NCI-H2171 treated with DMSO at 0.1 percent for 48 hours (cell line): ENCODE results near the gene ZNRF1.

Source experiments
- DNase-seq: peaks from one replicate; lab custom pipeline; 2025; lab: John Stamatoyannopoulos, UW

The ZNRF1 gene

DNA sequence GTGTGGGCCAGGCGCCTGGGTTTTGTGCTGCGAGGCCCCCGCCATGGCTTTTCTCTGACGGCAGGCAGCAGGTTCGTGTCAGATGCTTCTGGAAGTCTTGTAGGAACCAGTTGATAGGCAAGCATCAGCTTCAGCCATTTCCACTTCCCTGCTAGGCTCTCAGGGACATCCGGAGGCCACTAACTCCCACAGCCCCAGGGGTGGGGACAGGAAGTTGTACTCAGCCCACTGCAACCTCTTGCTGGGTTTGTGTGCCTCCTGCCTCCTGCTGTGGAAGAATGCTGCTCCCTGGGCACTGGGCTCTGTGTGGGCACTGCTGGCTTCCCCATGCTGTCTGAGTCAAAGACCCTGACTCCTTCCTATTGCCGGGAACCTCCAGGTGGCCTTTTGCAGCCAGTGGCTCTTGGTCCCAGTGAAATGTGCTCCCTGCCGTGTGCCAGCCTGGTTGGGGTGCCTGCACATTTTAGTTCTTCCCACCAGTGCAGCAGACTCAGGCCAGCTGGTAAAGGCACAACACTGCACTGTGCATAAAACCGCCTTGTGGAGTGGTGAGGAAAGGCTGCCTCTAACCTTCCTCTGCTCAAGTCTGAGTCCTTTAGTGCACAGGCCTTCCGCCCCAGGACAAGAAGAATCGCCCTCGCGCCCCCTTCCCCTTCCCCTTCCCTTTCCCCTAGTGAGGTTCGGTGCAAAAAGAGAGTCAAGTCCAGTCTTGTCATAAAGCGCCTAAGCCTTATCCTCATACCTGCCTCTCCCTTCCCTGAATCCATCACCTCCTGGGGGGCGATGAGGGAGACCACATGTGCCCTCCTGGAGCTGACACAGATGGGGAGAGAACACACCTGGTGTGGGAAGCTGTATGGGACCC lies 101.1 kb downstream of the ZNRF1 start:
- peak; percentile 36 for DNase-seq

DNA sequence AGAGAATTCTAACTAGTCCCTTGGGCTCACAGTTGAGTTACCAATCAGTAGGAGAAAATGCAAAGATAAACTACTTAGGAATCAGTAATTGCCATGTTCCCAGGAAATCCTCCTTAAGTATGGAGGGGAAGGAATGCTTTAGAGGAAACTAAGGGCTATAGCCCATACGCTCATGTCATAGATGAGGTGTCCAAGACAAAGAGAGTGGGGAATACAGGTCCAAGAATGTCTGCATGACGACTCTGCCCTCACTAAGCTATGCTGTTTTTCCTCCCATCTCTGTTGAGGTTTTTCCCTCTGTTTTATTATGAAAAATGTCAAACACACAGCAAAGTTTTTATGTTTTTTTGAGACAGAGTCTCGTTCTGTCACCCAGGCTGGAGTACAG lies 101.8 kb downstream of the ZNRF1 start:
- no peak for DNase-seq

DNA sequence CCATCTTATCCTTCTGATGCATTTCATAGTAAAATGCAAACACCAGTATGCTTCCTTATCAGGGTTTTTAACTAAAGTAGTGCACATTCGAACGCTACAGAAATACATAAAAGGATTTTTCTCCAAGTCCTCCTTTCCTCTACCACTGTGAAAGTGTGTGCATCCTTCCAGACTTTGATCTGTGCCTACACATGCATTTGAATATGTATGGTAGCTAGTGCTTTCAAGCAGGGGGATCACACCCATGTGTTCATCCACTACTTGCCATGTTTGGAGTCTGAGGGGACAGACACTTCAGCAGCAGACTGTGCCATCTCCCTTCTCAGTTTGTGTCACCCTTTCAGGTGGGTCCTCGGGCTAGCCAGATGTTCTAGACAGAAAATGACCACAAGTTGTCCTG lies 102.8 kb downstream of the ZNRF1 start:
- no peak for DNase-seq

DNA sequence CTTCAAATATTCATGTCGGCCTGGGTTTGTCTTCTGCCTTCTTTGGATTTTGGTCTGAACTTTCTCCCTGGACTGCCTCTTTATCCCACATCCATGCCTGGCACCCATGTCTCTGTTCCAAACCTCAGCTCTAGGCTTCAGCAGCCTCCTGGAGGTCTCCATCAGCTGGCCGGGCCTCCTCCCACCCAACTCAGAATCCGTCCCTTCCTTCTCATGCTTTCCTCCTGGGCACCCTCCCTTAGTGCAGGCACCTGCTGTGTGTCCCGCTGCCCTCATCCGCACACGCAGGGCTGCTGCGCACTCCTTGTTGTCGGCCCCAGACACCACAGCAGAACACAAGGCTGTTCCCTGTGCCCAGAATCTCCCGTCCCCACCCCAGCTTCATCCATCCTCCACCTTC lies 103.8 kb downstream of the ZNRF1 start:
- no peak for DNase-seq

DNA sequence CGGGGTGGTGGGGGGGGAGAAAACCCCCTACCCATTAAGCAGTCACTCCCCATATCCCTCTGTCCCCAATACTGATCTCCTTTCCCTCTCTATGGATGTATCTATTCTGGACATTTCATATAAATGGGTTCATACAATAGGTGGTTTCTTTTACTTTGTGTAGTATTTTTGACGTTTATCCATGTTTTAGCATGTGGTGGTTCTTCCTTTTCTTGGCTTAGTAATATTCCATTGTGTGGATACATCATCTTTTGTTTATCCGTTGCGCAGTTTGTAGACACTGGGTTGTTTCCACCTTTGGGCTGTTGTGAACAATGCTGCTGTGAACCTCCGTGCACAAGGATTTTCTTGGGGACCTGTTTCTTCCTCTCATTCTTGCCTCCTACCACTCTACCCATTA lies 105.2 kb downstream of the ZNRF1 start:
- no peak for DNase-seq

DNA sequence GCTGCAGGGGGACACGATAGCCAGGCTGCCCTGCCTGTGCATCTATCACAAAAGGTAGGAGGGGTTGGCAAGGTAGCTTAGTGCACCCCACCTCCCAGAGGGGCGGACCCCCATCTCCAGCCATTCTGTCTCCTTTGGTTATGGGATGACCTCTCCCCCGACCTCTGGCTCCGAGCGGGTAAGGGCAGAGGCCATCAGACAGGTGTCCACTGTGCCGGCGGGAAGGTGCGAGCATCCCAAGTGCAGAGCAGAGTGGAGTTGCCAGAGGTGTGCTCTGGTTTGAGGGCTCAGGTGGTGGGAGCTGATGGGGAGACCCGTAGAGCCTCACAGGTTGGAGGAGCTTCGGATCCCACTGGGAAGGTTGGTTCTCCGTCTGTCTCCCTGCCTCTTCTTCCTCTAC lies 106.0 kb downstream of the ZNRF1 start:
- DNase-seq = no peak

DNA sequence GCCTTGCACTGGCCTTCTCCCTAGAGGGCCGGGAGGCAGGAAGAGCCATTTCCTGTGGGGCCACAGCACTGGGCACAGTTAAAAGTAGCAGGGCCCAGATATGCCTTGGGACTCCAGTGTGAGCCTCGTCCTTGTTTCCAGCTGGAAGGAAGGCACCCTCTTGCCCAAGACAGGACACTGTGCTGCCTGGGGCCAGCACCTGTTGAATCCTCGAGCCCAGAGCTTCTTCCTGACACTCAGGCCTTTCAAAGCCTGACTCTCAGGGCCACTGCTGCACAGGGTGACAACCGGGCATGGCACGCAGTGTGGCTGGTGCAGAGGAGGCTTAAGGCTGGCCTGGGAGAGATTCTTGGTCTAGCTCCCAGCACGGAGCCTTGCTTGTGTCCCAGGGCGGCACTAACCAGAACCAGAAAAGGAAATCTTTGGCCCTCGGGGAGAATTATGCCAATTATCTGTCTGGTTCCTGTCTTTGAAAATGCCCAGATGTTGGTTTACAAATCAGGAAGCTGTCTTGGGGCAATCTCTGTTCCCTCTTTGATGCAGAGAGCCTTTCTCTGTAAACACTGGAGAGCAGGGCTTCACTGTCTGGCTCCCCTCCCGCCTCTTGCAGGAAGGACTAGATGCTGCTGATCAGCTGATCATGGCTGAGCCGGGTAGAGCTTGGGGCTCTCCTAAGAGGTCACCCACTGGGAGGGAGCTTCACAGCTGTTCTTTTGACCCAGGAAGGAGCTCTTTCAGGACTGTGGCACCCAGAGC lies 106.7 kb downstream of the ZNRF1 start:
- no peak for DNase-seq

DNA sequence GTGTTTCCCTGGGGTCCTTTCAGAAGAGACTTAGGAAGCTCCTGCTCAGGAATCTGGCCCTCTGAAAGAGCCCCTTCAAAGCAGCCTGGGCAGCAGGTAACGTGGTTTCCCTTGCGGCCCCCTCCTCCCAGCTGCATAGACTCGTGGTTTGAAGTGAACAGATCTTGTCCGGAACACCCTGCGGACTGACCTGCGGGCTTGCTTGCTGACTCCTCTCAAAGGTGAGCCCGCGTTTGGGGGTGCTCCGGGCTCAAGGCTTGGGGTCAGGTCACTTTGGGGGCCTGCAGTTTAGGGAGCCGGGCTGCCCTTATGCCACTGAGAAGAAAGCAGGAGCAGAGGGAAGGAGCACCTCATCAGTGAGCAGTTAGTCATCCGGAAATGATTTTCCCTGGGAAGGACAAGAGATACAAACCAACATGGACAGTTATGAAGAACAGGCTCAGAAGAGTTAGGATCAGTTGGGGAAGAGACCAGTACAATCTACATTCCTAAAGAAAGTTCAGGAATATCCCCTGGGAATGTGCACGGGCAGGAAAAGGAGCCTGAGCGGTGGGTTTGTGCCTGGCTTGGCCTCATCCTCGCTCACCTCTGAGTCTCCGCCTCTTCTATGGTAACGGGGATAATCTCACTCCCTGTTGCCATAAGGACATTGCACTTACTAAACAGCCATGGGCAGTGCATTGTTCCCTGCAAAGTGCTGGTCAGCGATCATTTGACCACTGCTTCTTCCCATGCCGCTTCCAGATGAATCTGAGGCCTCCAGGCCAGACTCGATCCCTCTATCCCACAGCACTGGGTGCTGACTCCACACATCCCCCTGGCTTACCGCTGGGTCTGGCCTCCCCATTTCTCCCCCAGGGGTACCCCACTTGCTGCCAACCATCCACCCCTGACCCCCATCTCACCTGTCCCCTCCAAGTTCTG lies 107.8 kb downstream of the ZNRF1 start:
- no peak for DNase-seq

DNA sequence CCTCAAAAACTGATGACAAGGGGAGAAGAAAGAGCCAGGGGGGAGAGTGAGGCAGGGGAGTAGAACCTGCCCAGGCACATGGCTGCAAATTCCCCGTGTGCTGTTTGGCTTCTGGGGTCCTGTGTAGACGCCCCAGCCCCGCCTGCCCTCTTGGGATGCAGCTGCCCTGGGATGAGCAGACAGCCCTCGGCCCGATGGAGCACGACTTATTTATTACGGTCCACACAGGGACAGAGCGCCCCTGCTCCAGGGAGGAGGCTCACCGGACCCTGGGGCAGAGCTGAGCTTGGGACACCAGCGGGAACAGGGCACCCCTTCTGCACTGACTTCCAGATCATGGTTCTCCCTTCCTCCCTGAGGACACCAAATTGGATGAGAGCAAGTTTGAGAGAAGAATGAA lies 108.7 kb downstream of the ZNRF1 start:
- DNase-seq = no peak

DNA sequence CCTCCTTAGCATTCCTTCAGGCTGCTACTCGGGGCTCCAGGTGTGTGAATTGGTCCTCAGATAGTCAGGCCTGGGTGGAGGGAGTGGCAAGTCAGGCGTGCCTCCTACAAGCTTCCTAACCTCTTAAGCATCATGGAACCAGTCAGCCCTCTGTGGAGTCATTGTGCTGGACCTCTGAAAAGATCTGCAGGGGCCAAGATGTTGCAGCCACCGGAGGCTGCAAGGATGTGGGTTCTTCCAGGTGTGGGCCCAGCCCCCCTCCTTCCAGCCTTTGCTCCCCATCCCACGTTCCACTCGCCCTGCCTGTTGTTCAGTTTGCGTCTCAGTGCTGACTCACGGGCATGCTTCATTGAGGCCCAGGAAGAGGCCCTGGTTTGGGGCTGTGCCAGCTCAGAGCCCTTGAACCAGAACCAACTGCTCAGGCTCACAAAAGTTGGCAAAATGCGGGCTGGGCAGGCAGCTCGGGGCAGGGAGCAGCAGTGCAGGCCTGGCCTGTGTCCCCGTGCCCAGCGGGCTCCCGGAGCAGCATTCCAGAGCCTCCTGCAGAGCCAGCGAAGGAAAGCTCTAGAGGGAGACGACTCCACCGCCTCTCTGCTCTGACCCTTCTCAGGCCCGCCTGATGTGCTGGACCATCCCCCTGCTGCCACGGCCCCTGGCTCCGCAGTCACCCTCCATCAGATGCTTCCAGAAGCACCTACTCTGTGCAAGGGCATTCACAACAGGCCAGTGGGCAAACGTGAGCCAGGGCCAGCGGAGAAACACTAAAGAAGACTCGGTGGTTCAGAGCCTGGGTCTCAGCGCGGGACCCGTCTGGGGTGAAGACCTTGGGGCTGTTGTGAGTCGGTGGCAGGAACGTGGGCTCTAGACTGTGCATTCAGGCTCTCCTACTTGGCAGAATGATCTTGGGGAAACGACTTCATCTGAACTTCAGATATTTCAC lies 110.2 kb downstream of the ZNRF1 start:
- no peak for DNase-seq

DNA sequence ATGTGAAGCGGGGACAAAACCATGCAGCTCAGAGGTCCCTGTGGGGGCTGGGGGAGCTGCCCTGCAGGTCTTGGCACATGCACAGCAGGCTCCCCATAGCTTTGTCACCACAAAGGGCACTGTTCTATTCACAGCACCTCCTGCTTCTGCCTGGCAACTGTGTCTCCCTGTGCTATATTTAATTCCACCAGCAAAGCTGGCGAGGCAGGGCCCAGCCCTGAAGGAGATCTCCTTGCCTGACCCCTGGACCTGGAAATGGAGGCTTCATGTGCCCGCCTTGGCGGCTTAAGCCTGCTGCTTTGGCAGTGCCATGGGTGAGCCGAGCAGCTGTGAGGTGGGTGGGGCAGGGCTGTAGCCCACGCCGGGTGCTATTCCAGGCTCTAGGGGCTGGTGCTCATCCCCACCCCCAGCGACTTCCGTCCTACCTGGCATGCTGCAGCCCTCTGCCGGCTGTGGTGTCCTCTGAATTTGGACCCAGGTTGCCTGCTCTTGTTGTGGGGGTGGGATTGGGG lies 111.0 kb downstream of the ZNRF1 start:
- DNase-seq = no peak

DNA sequence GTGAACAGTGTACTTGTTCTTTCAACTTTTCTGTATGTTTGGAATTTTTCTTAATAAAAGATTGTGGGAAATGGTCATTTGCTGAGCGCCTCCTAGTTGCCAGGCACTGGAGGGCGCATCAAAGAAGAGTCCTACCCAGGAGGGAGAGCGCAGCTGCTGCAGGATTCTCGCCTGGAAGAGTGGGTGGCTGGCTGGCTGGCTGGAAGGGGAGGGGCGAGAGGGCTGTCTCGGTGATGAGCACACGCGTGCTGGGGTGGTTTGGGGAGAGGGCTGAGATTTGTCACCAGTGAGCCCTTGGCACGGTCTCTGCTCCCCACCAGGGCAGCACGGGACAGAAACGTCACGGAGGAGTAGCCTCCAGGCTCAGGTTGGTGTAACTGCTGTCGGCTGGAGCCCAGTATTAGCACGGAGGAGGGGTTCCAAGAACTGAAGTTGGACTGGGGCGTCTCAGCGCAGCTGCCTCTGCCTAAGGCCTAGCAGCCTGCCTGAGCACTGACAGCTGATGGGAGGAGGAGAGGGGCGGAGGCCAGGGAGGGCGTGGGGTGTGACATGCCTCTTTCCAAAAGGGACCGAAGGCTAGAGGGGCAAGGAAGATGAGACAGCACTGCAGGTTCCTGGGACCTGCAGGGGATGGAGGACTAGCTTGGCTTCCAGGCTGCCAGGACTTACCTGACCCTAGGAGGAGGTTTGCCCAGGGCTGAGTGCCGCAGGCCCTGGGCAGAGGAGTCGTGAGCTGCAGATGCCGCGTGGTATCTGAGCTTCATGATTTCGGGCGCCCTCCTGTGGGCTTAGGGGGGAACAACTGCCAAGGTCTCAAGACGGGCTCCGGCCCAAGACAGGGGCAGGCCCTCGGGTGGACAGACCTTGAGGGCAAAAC lies 112.1 kb downstream of the ZNRF1 start:
- peak; percentile 85 for DNase-seq

DNA sequence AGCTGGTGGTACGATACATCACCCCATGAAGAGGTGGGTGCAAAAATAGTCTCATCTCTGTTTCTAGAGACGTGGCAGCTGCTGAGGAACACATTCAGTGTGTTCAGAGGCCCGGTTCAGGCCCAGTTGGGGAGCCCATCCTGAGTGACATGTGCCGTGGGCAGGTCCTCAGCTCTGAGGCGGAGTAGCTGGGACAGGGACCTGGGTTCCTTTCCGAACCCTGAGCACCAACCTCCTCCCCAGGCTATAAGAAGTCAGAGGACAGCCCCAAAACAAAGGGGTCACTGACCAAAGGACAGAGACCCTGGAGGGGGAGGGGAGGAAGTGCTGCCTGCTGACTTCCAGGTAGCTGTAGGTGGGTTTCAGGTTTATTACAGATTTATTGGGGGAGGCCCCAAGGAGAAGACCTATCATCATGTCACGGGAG lies 112.7 kb downstream of the ZNRF1 start:
- no peak for DNase-seq

DNA sequence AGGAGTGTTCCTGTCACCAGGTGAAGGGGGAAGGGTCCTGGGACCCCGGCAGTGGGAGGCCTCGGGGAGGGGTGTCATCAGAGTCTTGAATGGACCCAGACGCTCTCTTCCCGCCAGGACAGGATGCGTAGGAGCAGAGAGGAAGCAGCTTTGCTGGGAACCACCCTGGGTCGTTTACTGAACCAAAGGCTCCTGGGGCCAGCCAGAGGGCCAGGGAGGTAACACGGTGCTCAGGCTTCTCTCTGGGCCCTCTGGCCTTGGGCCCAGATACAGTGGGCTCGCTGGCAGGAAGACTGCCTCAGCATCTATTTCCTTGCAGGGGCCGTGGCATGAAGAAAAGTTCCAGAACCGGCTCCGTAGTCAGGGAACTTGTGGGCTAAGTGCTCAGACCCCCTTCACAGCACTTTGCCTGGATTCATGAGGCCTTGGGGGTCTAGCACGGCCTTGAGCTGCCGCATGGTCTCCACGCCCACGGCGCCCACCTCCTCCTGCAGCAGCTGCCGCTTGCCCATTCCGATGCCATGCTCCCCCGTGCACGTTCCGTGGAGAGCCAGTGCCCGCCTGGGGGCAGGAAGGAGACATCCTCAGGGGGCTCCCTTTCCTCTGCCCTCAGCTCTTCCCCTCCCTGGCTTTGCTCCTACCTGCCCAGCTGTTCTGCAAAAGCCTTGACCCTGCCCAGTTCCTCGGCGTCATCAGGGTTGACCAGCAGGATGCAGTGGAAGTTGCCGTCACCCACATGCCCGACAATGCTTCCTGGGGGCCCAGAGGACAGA lies 113.3 kb downstream of the ZNRF1 start:
- DNase-seq = no peak

DNA sequence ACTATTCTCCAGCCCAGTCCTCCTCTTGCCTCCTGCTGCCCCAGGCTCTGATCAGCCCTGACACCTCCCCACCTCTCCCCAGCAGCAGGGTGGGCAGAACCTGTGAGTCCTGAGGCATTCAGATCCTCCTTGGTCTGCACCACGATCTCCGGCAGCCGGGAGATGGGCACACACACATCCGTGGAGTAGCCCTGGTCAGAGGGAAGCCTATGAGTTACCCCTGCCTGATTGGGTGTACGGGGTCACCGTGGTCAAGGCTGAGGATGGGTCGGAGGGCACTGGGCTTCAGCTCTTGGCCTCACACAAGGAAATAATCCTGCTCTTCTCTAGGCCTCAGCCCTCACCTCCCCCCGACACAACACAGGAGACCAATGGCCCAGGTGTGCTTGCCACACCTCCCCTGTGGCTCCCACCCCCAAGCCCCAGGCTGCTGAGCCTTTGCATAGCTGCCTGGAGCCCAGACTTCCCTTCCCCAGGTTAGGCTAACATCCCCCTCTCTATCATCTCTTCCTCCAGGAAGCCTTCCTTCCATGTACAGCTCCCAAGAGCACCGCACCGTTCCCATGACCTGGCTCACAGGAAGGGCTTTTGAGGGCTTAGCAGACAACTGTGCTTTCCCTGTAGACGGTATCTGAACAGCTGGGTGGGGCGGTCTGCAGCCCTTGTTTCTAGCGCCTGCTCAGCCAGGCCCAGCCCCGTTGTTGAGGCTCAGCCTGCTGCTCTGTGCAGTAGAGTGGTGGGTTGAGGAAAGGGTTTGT lies 114.1 kb downstream of the ZNRF1 start:
- peak; percentile 6 for DNase-seq

DNA sequence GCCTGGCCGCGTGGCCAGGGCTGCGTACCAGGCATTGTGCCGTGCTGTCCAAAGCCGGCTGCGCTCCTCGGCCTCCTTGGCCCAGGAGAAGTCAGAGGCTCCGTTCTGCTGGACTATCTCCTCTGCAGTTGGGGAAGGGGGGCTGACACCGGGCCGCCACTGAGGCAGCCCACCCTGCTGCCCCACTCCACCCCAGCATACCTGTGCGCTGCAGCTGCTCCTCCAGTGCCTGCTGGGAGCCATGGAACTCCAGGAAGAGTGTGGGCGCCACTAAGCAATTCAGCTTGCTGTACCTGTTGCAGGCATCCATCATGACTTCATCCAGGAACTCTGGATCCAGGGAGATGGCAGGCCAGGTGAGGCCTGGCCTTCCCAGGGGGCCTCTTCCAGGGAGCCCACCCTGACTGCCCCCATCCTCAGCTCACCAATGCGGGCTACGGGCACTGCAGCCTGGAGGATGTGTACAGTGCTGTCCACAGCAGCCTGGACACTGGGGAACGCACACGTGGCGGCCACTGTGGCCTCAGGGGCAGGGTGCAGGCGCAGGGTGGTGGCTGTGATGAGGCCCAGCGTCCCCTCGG lies 114.8 kb downstream of the ZNRF1 start:
- DNase-seq = no peak

DNA sequence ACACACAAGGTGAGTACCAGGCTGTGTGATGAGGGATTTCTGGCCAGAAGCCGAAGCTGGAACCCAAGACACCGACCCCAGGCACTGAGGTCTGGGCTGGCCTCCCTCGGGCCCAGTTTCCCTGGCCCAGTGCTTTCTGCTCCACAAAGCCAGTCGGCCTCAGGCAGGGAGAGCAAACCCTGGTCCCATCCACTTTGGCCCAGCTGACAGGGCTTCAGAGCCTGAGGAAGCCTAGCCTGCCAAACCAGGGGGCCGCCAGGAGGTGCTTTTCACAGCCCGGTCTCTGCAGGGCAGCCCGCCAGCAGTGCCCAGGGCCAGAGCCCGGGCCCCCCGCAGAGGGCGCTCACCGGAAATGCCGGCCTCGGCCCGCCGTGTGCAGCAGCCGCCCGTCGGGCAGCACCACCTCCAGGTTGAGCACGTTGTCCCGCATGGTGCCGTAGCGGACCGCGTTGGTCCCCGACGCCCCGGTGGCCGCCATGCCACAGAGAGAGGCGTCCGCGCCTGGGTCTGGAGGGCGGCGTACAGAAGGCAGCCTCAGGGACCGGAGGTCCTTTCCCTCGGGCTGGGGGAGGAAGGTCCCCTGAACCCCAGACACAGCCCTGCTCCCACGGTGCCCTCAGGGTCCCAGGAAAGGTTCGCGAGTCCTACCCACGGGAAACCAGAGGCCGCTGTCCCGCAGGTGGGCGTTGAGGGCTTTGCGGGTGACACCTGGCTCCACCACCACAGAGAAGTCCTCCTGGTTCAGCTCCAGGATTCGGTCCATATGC lies 115.5 kb downstream of the ZNRF1 start:
- DNase-seq = no peak
